HG03457 (cell line): ENCODE measurements around the gene GPR37L1.
A peak's percentile ranks its signal among the peaks of the same experiment; 100 is the strongest.

Experiments
- ATAC-seq: cut with Tn5 transposase; IDR thresholded peaks from one replicate; pipeline ENCODE4 v1.9.1; 2021; ENCODE audit warnings: moderate number of reproducible peaks; ENCODE audit not compliant: unreplicated experiment

GPR37L1 gene

GRCh38 chr1:202154148-202154765 lies 31.5 kb downstream of the GPR37L1 start:
- ATAC-seq: no peak

- ATAC-seq: no peak
Observed at GRCh38 chr1:202154766-202155477, 32.2 kb downstream of the GPR37L1 start.

- no peak for ATAC-seq
Observed at GRCh38 chr1:202155478-202156021, 32.8 kb downstream of the GPR37L1 start.

GRCh38 chr1:202156590-202156989 lies 33.9 kb downstream of the GPR37L1 start:
- ATAC-seq: no peak

- no peak for ATAC-seq
Observed at GRCh38 chr1:202157945-202158344, 35.2 kb downstream of the GPR37L1 start.

GRCh38 chr1:202158810-202159533 lies 36.3 kb downstream of the GPR37L1 start:
- no peak for ATAC-seq

GRCh38 chr1:202159534-202160371 lies 37.0 kb downstream of the GPR37L1 start:
- ATAC-seq: no peak

- peak; percentile 47 for ATAC-seq
Observed at GRCh38 chr1:202160377-202160940, 37.7 kb downstream of the GPR37L1 start, which contains the start of gene PTPN7. Gene PTPN7, minus strand, starts transcription at chr1:202160602. Its CDS starts 1,200 bp downstream, at chr1:202159402.

- no peak for ATAC-seq
Observed at GRCh38 chr1:202161151-202162046, 38.7 kb downstream of the GPR37L1 start.

- ATAC-seq: no peak
Observed at GRCh38 chr1:202162047-202162417, 39.3 kb downstream of the GPR37L1 start.

- ATAC-seq: no peak
Observed at GRCh38 chr1:202162418-202163280, 39.9 kb downstream of the GPR37L1 start.

- no peak for ATAC-seq
Observed at GRCh38 chr1:202163281-202164270, 40.9 kb downstream of the GPR37L1 start.

GRCh38 chr1:202164271-202165037 lies 41.7 kb downstream of the GPR37L1 start:
- peak; percentile 40 for ATAC-seq

- ATAC-seq: no peak
Observed at GRCh38 chr1:202165267-202165941, 42.7 kb downstream of the GPR37L1 start.

GRCh38 chr1:202165942-202166843 lies 43.5 kb downstream of the GPR37L1 start:
- no peak for ATAC-seq
